DND-41 (cell line): ENCODE data around the gene C18orf63.

Source experiments
- ATAC-seq: fragments of 200-7000 bp; cut with Tn5 transposase; 3 replicates; pipeline ENCODE4 v1.9.1; 2021; ENCODE audit warnings: low read depth; ENCODE audit not compliant: insufficient read depth
- DNase-seq: peaks from one replicate; pipeline ENCODE4 v3.0.0-alpha.2; 2020
- H2AFZ ChIP-seq: 2 replicates; pipeline ENCODE4 v1.6.0; 2012; ENCODE audit warnings: low read depth, low read length
- H3K27ac ChIP-seq: 2 replicates; pipeline ENCODE4 v1.5.1; 2012; ENCODE audit warnings: low read length, inconsistent platforms
- H3K27me3 ChIP-seq: fragments of 200-600 bp; sonication (generic); 2 replicates; pipeline ENCODE4 v1.6.0; 2012; ENCODE audit warnings: low read length, mild to moderate bottlenecking, inconsistent platforms; ENCODE audit not compliant: insufficient read depth, poor library complexity
- H3K36me3 ChIP-seq: 2 replicates; pipeline ENCODE4 v1.5.1; 2012; ENCODE audit warnings: low read length, inconsistent platforms; ENCODE audit not compliant: insufficient read depth
- H3K4me1 ChIP-seq: 2 replicates; pipeline ENCODE4 v1.5.1; 2012; ENCODE audit warnings: mild to moderate bottlenecking, low read length; ENCODE audit not compliant: insufficient read depth
- H3K4me2 ChIP-seq: 2 replicates; pipeline ENCODE4 v1.6.0; 2012; ENCODE audit warnings: mild to moderate bottlenecking, moderate library complexity, low read length, inconsistent platforms; ENCODE audit not compliant: insufficient read depth
- H3K4me3 ChIP-seq, 2 experiments: fragments of 200-600 bp in 1 of 2; shearing (Covaris generic) in 1 of 2; 2 replicates each; pipeline ENCODE4 v1.5.1; 2012 to 2016; ENCODE audit warnings: inconsistent platforms in 2 of 2, low read length in 2 of 2, mild to moderate bottlenecking in 2 of 2, low read depth in 1 of 2, moderate library complexity in 1 of 2
- H3K79me2 ChIP-seq: 2 replicates; pipeline ENCODE4 v1.6.0; 2012; ENCODE audit warnings: low read length, inconsistent platforms; ENCODE audit not compliant: insufficient read depth
- H3K9ac ChIP-seq: 2 replicates; pipeline ENCODE4 v1.6.0; 2012; ENCODE audit warnings: low read depth, mild to moderate bottlenecking, inconsistent platforms, low read length, moderate library complexity
- H3K9me3 ChIP-seq: 2 replicates; pipeline ENCODE4 v1.5.1; 2012; ENCODE audit warnings: low read length, moderate library complexity, mild to moderate bottlenecking, inconsistent platforms; ENCODE audit not compliant: insufficient read depth, severe bottlenecking
- H4K20me1 ChIP-seq: 2 replicates; pipeline ENCODE4 v1.6.0; 2012; ENCODE audit warnings: low read length; ENCODE audit not compliant: insufficient read depth
- CTCF ChIP-seq: IDR thresholded peaks from 2 replicates; pipeline ENCODE4 v1.5.1; 2012; ENCODE audit warnings: borderline replicate concordance, low read length, moderate library complexity, mild to moderate bottlenecking; ENCODE audit not compliant: poor library complexity, severe bottlenecking; ENCODE audit errors: extremely low read depth
- EZH2 ChIP-seq: IDR thresholded peaks from 3 replicates; pipeline ENCODE4 v1.6.1; 2012; ENCODE audit warnings: borderline replicate concordance, low read depth, mild to moderate bottlenecking, moderate library complexity, low read length, inconsistent platforms; ENCODE audit not compliant: severe bottlenecking

Gene C18orf63

DNA sequence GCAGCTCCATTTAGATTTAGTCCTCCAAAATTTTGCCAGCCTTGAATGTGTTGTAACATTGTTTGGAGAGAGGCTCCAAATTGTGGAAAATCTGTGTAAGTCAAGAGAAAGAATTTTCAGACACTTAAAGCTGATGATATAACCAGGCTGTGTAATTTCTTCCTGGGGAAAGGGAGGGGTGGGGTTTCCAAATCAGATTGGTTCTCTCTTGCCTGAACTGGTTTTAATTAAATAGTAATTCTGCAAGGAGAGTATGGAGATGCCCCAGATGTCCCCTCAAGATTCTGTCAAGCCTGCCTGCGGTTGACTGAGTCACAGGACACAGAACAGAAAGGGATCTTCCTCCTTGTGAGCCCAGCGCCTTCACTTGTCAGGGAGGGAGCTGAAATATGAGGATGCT is 54.5 kb downstream of the C18orf63 start:
- no peak for DNase-seq

GRCh38 chr18:74373428-74373827 is 57.8 kb downstream of the C18orf63 start:
- Histone ChIP-seq H4K20me1 (peaks cover 2% of the 10 kb centered on the region; the same call in 1 of the 2 replicates), H3K36me3 (no peaks in the 10 kb centered on the region), H2AFZ (no peak overlapping the region), H3K4me2 (no peak overlapping the region), H3K27me3 (peaks cover 30% of the 10 kb centered on the region), H3K27ac (no peak overlapping the region), H3K79me2 (no peaks in the 10 kb centered on the region), H3K4me3 (no peak overlapping the region), H3K9ac (no peak overlapping the region), H3K9me3 (no peaks in the 10 kb centered on the region), H3K4me1 (no peaks in the 10 kb centered on the region)
- no peak for TF ChIP-seq CTCF
- TF ChIP-seq EZH2 = no peak
- ATAC-seq (peak; percentile 90), DNase-seq (peak; percentile 40)

More for the DNA sequence above, 54.5 kb downstream of the C18orf63 start:
- Histone ChIP-seq H4K20me1 (peaks cover 2% of the 10 kb centered on the region; the same call in 1 of the 2 replicates), H3K27me3 (peaks cover 22% of the 10 kb centered on the region), H2AFZ (no peak overlapping the region), H3K36me3 (no peaks in the 10 kb centered on the region), H3K9ac (no peak overlapping the region), H3K9me3 (no peaks in the 10 kb centered on the region), H3K4me1 (no peaks in the 10 kb centered on the region), H3K4me3 (no peak overlapping the region), H3K79me2 (no peaks in the 10 kb centered on the region), H3K27ac (no peak overlapping the region), H3K4me2 (no peak overlapping the region)
- no peak for ATAC-seq
- no peak for TF ChIP-seq CTCF
- no peak for TF ChIP-seq EZH2

DNA sequence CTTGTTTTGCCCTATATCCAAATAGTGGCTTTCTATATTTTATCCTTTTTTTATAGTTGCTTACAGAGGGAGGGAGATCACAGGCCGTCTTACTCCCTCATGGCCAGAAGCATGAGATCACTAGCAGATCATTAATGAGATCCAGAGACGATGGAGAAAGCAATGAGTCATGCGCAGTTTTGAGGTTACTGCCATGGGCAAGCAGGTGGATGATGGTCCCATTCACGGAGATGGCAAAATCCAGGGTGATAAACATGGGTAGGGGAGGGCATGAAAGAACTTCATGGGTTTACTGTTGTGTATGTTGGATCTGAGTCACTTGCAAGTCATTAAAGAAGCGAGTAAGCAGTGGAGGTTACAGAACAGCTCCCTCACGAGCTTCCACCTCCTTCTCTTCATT is 60.4 kb downstream of the C18orf63 start:
- Histone ChIP-seq H3K9ac (no peak overlapping the region), H3K36me3 (no peaks in the 10 kb centered on the region), H3K9me3 (no peaks in the 10 kb centered on the region), H3K79me2 (no peaks in the 10 kb centered on the region), H2AFZ (no peak overlapping the region), H4K20me1 (peaks cover 2% of the 10 kb centered on the region; the same call in 1 of the 2 replicates), H3K4me1 (no peaks in the 10 kb centered on the region), H3K27ac (no peak overlapping the region), H3K4me2 (no peak overlapping the region), H3K27me3 (peaks cover 22% of the 10 kb centered on the region), H3K4me3 (no peak overlapping the region)
- TF ChIP-seq CTCF = no peak
- no peak for TF ChIP-seq EZH2
- no peak for DNase-seq
- ATAC-seq = no peak

- Histone ChIP-seq H3K4me3 (no peak overlapping the region), H3K4me2 (no peak overlapping the region), H3K36me3 (no peaks in the 10 kb centered on the region), H3K4me1 (no peaks in the 10 kb centered on the region), H4K20me1 (peaks cover 2% of the 10 kb centered on the region; the same call in 1 of the 2 replicates), H3K27ac (no peak overlapping the region), H3K9me3 (no peaks in the 10 kb centered on the region), H2AFZ (no peak overlapping the region), H3K79me2 (no peaks in the 10 kb centered on the region), H3K27me3 (peaks cover 17% of the 10 kb centered on the region), H3K9ac (no peak overlapping the region)
- no peak for ATAC-seq
- TF ChIP-seq EZH2 = no peak
- no peak for TF ChIP-seq CTCF
- no peak for DNase-seq
These were observed 60.9 kb downstream of the C18orf63 start for GRCh38 chr18:74376523-74376922.
